Gastrocnemius medialis (tissue), 4 donors: Measurements from ENCODE around the gene RFC5. TPM values are rescaled to one million over a fixed set of nuclear protein-coding genes. Genes with fewer than 3 reads are reported as not detected.
"Not testable (repeated sequence)": the region's sequence is repeated elsewhere in the genome, so short reads cannot be mapped to it uniquely, and the experiment has no call there.

Experiments used
- ATAC-seq, 2 donors: fragments of 150-250 bp; one replicate each; pipeline ENCODE4 v1.9.1; 2016
- DNase-seq, 2 donors: peaks; one replicate each; pipeline ENCODE4 v3.0.0-alpha.2; 2019
- H3K27ac ChIP-seq, 4 donors: fragments of 200-600 bp; sonication (generic); 1 replicate in 1 of 4; 2 replicates in 3 of 4; pipeline ENCODE4 v1.5.1; 2016 to 2018; ENCODE audit warnings: mild to moderate bottlenecking in 2 of 4, moderate library complexity in 1 of 4
- H3K27me3 ChIP-seq, 3 donors: fragments of 200-600 bp; sonication (generic) in 2 of 3; 1 replicate in 1 of 3; 2 replicates in 2 of 3; pipeline versions ENCODE4 v1.5.1 to v1.6.0; 2016 to 2019; ENCODE audit warnings: mild to moderate bottlenecking in 1 of 3, moderate library complexity in 1 of 3
- H3K36me3 ChIP-seq, 2 donors: fragments of 200-600 bp; sonication (generic) in 1 of 2; one replicate each; pipeline ENCODE4 v1.5.1; 2017 to 2018
- H3K4me1 ChIP-seq, 2 donors: fragments of 200-600 bp; sonication (generic) in 1 of 2; one replicate each; pipeline ENCODE4 v1.5.1; 2016 to 2017; ENCODE audit warnings: mild to moderate bottlenecking in 2 of 2
- H3K4me3 ChIP-seq, 4 donors: fragments of 200-600 bp; sonication (generic) in 3 of 4; 1 replicate in 1 of 4; 2 replicates in 3 of 4; pipeline ENCODE4 v1.5.1; 2016 to 2019; ENCODE audit warnings: mild to moderate bottlenecking in 2 of 4
- H3K9me3 ChIP-seq, 3 donors: fragments of 200-600 bp; sonication (generic) in 2 of 3; 1 replicate in 1 of 3; 2 replicates in 2 of 3; pipeline ENCODE4 v1.5.1; 2016 to 2019
- POLR2A ChIP-seq, 2 donors: fragments of 450-650 bp; IDR thresholded peaks; one replicate each; pipeline ENCODE4 v1.6.1; 2017; ENCODE audit warnings: antibody characterized with exemption in 2 of 2, mild to moderate bottlenecking in 2 of 2, moderate library complexity in 2 of 2
- in situ Hi-C, 4 donors: fragments of 200-750 bp; cut with MboI; loops; one replicate each; pipeline versions ENCODE4 v1.15.0 to v1.8.0; 2017; ENCODE audit warnings: low sequenced_read_pairs in 4 of 4
- intact Hi-C: fragments of 100-400 bp; cut with DNase I; formaldehyde crosslinking; loops from one replicate; pipeline ENCODE4 v1.15.1; 2023; ENCODE audit warnings: low total_unique reads
- total RNA-seq, 4 donors: library from RNA; depleted of rRNA; stranded (reverse); fragments of >200 nt; gene quantifications; one replicate each; pipeline versions ENCODE4 v1.1.0 to v1.2.3, GENCODE V29; 2016
- TF ChIP-seq, protein P1 (sequence below), 5 experiments: fragments of 450-650 bp in 3 of 5; fragments of 200-600 bp in 2 of 5; sonication (generic) in 2 of 5; IDR thresholded peaks in 4 of 5; conservative IDR thresholded peaks in 1 of 5; 1 replicate in 4 of 5; 2 replicates in 1 of 5; pipeline ENCODE4 v1.5.1; 2016 to 2019; ENCODE audit warnings: antibody characterized with exemption in 5 of 5, mild to moderate bottlenecking in 3 of 5, moderate library complexity in 3 of 5

The RFC5 gene
- total RNA-seq, 4 donors from 2014 or later: 3.5 to 9.9 (median 5.4) TPM

- intact Hi-C loops: no loop called here
- H3K27ac ChIP-seq: no peak overlapping the region
- no peak overlapping the region for H3K4me3 ChIP-seq
- H3K9me3 ChIP-seq: no peaks in the 10 kb centered on the region
- in situ Hi-C loops: no loop called here
- TF ChIP-seq, protein P1, sequence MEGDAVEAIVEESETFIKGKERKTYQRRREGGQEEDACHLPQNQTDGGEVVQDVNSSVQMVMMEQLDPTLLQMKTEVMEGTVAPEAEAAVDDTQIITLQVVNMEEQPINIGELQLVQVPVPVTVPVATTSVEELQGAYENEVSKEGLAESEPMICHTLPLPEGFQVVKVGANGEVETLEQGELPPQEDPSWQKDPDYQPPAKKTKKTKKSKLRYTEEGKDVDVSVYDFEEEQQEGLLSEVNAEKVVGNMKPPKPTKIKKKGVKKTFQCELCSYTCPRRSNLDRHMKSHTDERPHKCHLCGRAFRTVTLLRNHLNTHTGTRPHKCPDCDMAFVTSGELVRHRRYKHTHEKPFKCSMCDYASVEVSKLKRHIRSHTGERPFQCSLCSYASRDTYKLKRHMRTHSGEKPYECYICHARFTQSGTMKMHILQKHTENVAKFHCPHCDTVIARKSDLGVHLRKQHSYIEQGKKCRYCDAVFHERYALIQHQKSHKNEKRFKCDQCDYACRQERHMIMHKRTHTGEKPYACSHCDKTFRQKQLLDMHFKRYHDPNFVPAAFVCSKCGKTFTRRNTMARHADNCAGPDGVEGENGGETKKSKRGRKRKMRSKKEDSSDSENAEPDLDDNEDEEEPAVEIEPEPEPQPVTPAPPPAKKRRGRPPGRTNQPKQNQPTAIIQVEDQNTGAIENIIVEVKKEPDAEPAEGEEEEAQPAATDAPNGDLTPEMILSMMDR (IDR thresholded peaks at IDR 0.05 in 4 of 5, conservative IDR thresholded peaks at IDR 0.05 in 1 of 5): no peak
- no peak for TF ChIP-seq POLR2A (IDR thresholded peaks at IDR 0.05)
- no peak for DNase-seq
- no peak for ATAC-seq
- no peaks in the 10 kb centered on the region for H3K4me1 ChIP-seq
- peaks cover 0 to 16% of the 10 kb centered on the region in 2 donors for H3K36me3 ChIP-seq
- H3K27me3 ChIP-seq: no peaks in the 10 kb centered on the region
Observed at GRCh38 chr12:118073768-118074167, 57.3 kb downstream of the RFC5 start.

DNA sequence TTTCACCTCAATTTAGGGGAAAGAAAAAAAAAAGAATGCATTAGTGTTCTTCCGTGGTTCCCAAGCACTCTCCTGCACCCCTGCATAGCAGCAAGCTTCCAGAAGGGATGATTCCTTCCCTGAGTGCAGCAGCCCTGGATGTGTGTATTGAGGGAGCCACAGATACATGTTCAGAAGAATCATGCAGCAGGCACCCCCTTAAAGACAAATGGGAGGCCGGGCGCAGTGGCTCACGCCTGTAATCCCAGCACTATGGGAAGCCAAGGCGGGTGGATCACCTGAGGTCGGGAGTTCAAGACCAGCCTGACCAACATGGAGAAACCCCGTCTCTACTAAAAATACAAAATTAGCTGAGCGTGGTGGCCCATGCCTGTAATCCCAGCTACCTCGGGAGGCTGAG, 65.0 kb downstream of the RFC5 start:
- H3K4me3 ChIP-seq, in situ Hi-C loops, DNase-seq, H3K9me3 ChIP-seq, H3K4me1 ChIP-seq, H3K27me3 ChIP-seq, H3K27ac ChIP-seq, ATAC-seq, intact Hi-C loops: not testable (repeated sequence)
- H3K36me3 ChIP-seq: peaks cover 0 to 21% of the 10 kb centered on the region in 2 donors

Other genes with a start within 250 kb of the RFC5 start
- gene KSR2, start 47.7 kb upstream of the RFC5 start, total RNA-seq: under 1 TPM in 2 of 4 donors, not detected in 2; 0.02 to 0.10 TPM
- gene WSB2, start 44.5 kb downstream of the RFC5 start, total RNA-seq: 100 to 1,000 TPM in 2 of 4 donors, 10 to 100 TPM in 2; 83.5 to 133 (median 93.5) TPM
- gene VSIG10, start 87.3 kb downstream of the RFC5 start, total RNA-seq: 10 to 100 TPM in 3 of 4 donors, 1 to 10 TPM in 1; 9.3 to 22.1 (median 17.0) TPM
- gene PEBP1, start 119.4 kb downstream of the RFC5 start, total RNA-seq: 100 to 1,000 TPM; 306 to 442 (median 330) TPM